ENCODE data around the gene TEX264. TPM values are rescaled to one million over a fixed set of nuclear protein-coding genes. Genes with fewer than 3 reads are reported as not detected.

TEX264 gene
- total RNA-seq, 1 donor from 2014 or later, result 65.2 TPM

DNA sequence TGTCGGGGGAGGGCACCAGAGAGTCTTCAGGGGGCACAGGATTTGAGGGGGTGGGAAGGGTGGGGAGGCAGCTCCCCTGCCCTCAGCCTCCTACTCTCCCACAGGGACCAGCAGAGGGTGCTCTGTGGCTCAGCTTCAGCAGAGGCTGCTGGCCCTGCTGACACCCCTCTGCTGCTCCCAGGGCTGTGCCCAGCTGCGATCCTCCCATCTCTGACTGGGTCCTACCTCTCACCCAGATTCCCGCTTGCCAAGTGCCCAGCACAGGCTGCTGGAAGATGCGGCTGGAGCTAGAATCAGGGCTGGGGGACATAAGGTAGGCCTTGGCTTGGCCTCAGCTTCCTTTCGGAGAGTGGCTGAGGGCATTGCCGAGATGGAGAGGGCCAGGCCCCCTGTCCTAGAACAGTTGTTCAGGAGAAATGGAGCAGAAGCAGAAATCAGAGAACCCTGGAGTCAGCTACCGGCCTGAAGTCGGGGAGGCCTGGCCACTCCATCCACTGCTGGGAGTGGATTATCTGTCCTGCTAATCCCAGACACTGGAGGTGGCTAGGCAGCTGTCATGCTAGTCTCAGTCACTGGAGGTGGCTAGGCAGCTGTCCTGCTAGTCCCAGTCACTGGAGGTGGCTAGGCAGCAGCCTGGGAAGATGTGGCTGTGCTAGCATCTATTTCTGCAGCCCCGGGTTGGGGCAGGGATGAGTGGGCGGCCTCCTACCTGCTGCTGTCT is 39.7 kb downstream of the TEX264 start:
- peak; percentile 76 for DNase-seq (ENCODE audit: extremely low spot score, unreplicated experiment)
- H3K4me3 Mint-ChIP-seq (ENCODE audit: unreplicated experiment), result no peak overlapping the region
- TF ChIP-seq, protein P1, sequence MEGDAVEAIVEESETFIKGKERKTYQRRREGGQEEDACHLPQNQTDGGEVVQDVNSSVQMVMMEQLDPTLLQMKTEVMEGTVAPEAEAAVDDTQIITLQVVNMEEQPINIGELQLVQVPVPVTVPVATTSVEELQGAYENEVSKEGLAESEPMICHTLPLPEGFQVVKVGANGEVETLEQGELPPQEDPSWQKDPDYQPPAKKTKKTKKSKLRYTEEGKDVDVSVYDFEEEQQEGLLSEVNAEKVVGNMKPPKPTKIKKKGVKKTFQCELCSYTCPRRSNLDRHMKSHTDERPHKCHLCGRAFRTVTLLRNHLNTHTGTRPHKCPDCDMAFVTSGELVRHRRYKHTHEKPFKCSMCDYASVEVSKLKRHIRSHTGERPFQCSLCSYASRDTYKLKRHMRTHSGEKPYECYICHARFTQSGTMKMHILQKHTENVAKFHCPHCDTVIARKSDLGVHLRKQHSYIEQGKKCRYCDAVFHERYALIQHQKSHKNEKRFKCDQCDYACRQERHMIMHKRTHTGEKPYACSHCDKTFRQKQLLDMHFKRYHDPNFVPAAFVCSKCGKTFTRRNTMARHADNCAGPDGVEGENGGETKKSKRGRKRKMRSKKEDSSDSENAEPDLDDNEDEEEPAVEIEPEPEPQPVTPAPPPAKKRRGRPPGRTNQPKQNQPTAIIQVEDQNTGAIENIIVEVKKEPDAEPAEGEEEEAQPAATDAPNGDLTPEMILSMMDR (IDR thresholded peaks at IDR 0.05), result peak; percentile 17
- H3K4me1 Mint-ChIP-seq (ENCODE audit: unreplicated experiment), result peaks cover 4% of the 10 kb centered on the region
- peaks cover 11% of the 10 kb centered on the region for H3K27me3 Mint-ChIP-seq (ENCODE audit: unreplicated experiment)
- H3K36me3 Mint-ChIP-seq (ENCODE audit: unreplicated experiment), result no peaks in the 10 kb centered on the region
- H3K9me3 Mint-ChIP-seq (ENCODE audit: unreplicated experiment), result no peaks in the 10 kb centered on the region
- no peak overlapping the region for H3K27ac Mint-ChIP-seq (ENCODE audit: unreplicated experiment)

DNA sequence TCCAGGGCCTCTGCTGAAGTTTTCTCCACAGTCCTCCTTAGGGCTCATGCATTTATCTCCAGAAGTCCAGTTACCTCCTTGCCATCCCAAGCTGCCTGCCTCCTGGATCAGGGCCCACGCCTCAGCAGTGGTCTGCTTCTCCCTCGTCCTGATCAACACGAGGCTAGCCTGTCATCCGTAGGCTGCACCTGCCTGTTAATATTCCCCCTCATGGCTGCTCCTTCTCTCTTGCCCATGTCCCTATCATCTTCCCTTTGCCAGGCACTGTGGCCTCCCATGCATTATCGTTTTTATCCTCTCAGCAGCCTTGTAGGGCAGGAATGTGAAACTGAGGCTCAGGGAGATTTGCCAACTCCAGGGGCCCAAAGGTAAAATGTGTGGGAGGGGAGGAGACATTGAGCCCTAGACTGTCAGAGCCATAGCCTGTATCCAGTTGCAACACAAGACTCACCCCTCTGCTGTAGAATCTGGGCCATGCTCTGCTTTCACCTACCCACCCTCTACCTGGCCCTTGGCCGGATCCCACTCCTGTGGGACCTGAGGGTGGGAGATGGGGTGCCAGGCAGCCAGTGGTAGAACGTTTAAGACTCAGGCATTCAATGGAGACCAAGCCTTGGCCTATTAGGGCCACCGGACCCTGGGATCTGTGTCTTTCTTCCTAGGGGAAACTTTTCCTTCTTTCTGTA is 40.4 kb downstream of the TEX264 start:
- H3K4me3 Mint-ChIP-seq (ENCODE audit: unreplicated experiment), result no peak overlapping the region
- peaks cover 4% of the 10 kb centered on the region for H3K4me1 Mint-ChIP-seq (ENCODE audit: unreplicated experiment)
- TF ChIP-seq, protein P1 (IDR thresholded peaks at IDR 0.05), result no peak
- H3K27me3 Mint-ChIP-seq (ENCODE audit: unreplicated experiment), result peaks cover 11% of the 10 kb centered on the region
- no peaks in the 10 kb centered on the region for H3K9me3 Mint-ChIP-seq (ENCODE audit: unreplicated experiment)
- H3K36me3 Mint-ChIP-seq (ENCODE audit: unreplicated experiment), result no peaks in the 10 kb centered on the region
- DNase-seq (ENCODE audit: extremely low spot score, unreplicated experiment), result no peak
- no peak overlapping the region for H3K27ac Mint-ChIP-seq (ENCODE audit: unreplicated experiment)

DNA sequence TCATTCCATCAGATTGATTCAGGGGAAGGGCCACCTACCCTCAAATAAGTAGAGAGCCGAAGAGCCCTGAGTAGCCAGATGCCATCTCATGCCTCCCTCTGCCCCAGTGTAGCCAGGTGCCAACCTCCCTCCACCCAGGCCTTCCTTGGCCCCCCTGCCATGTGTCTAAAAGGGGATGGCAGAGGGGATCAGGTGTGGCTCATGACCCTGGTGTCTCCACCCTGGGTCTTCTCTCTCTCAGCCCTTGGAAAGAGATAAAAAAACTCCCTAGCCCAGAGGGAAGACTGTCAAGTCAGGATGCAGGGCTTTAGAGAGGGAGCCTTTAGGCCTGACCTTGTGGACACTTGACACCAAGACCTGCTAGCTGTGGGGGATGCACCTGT is 41.0 kb downstream of the TEX264 start:
- peak; percentile 71 for DNase-seq (ENCODE audit: extremely low spot score, unreplicated experiment)
- Mint-ChIP-seq H3K4me3 (ENCODE audit: unreplicated experiment) (no peak overlapping the region), H3K9me3 (ENCODE audit: unreplicated experiment) (no peaks in the 10 kb centered on the region), H3K27me3 (ENCODE audit: unreplicated experiment) (peaks cover 11% of the 10 kb centered on the region), H3K4me1 (ENCODE audit: unreplicated experiment) (peaks cover 4% of the 10 kb centered on the region), H3K27ac (ENCODE audit: unreplicated experiment) (no peak overlapping the region), H3K36me3 (ENCODE audit: unreplicated experiment) (no peaks in the 10 kb centered on the region)
- TF ChIP-seq, protein P1 (IDR thresholded peaks at IDR 0.05), result no peak

DNA sequence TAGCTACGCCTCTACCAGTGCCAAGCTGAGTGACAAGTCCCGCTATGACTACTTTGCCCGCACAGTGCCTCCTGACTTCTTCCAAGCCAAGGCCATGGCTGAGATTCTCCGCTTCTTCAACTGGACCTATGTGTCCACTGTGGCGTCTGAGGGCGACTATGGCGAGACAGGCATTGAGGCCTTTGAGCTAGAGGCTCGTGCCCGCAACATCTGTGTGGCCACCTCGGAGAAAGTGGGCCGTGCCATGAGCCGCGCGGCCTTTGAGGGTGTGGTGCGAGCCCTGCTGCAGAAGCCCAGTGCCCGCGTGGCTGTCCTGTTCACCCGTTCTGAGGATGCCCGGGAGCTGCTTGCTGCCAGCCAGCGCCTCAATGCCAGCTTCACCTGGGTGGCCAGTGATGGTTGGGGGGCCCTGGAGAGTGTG is 41.5 kb downstream of the TEX264 start:
- Mint-ChIP-seq H3K4me1 (ENCODE audit: unreplicated experiment) (no peaks in the 10 kb centered on the region), H3K9me3 (ENCODE audit: unreplicated experiment) (no peaks in the 10 kb centered on the region), H3K27me3 (ENCODE audit: unreplicated experiment) (peaks cover 8% of the 10 kb centered on the region), H3K27ac (ENCODE audit: unreplicated experiment) (no peak overlapping the region), H3K4me3 (ENCODE audit: unreplicated experiment) (no peak overlapping the region), H3K36me3 (ENCODE audit: unreplicated experiment) (no peaks in the 10 kb centered on the region)
- TF ChIP-seq, protein P1 (IDR thresholded peaks at IDR 0.05), result no peak
- DNase-seq (ENCODE audit: extremely low spot score, unreplicated experiment), result peak; percentile 80

DNA sequence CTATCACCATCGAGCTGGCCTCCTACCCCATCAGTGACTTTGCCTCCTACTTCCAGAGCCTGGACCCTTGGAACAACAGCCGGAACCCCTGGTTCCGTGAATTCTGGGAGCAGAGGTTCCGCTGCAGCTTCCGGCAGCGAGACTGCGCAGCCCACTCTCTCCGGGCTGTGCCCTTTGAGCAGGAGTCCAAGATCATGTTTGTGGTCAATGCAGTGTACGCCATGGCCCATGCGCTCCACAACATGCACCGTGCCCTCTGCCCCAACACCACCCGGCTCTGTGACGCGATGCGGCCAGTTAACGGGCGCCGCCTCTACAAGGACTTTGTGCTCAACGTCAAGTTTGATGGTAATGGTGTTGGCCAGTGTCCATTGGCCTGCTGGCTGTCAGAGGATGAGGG is 41.9 kb downstream of the TEX264 start:
- no peaks in the 10 kb centered on the region for H3K9me3 Mint-ChIP-seq (ENCODE audit: unreplicated experiment)
- peak; percentile 81 for DNase-seq (ENCODE audit: extremely low spot score, unreplicated experiment)
- H3K27ac Mint-ChIP-seq (ENCODE audit: unreplicated experiment), result no peak overlapping the region
- H3K4me1 Mint-ChIP-seq (ENCODE audit: unreplicated experiment), result no peaks in the 10 kb centered on the region
- H3K36me3 Mint-ChIP-seq (ENCODE audit: unreplicated experiment), result no peaks in the 10 kb centered on the region
- TF ChIP-seq, protein P1 (IDR thresholded peaks at IDR 0.05), result no peak
- H3K4me3 Mint-ChIP-seq (ENCODE audit: unreplicated experiment), result no peak overlapping the region
- H3K27me3 Mint-ChIP-seq (ENCODE audit: unreplicated experiment), result peaks cover 5% of the 10 kb centered on the region

Measured in osteocyte (in vitro differentiated cells).